ENCODE measurements around the gene OVCH2. TPM values are rescaled to one million over a fixed set of nuclear protein-coding genes. Genes with fewer than 3 reads are reported as not detected.

The OVCH2 gene
- total and polyA plus RNA-seq, 4 donors: not detected

DNA sequence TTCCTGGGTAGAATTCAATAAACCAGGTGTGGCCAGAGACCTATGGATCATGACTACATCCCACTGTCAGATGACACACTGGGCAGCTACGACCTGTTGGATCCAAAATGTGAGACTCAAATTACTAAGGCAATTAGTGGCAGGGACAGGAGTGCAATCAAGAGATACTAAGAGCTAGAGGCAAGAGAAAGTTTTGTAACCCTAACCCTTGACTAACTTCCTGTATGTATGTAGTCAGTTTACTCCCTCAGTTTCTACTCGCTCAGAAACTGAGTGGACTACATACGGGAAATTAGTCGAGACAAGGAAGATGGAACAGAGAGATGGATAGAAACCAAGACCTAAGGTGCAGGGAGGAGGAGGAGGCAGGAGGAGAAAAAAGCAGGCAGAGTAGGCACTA lies 35.6 kb downstream of the OVCH2 start:
- Histone ChIP-seq H3K9me3 (ENCODE audit: control insufficient read depth in 4 of 4, low read length in 3 of 4) (no peaks in the 10 kb centered on the region), H3K36me3 (ENCODE audit: control insufficient read depth in 4 of 4, insufficient read depth in 3 of 4, low read depth in 1 of 4, low read length in 3 of 4) (peaks cover 0 to 8% (median 0%) of the 10 kb centered on the region in 4 donors), H3K9ac (ENCODE audit: low read depth in 1 of 2, low read length in 2 of 2) (no peak overlapping the region), H3K27me3 (ENCODE audit: control insufficient read depth in 4 of 4, insufficient read depth in 4 of 4, low read length in 3 of 4) (no peaks in the 10 kb centered on the region), H3K4me1 (ENCODE audit: control insufficient read depth in 4 of 4, insufficient read depth in 4 of 4, low read length in 3 of 4) (peaks cover 0 to 14% (median 7%) of the 10 kb centered on the region in 4 donors), H3K27ac (ENCODE audit: low read depth in 1 of 2, low read length in 2 of 2) (no peak overlapping the region), H3K4me3 (ENCODE audit: low read depth in 1 of 3, low read length in 3 of 3) (no peak overlapping the region)
- 68% methylated on average over 4 of the region's 4 CpGs for WGBS
- TF ChIP-seq YY1 (IDR thresholded peaks at IDR 0.05) (no peak), RAD21 (IDR thresholded peaks at IDR 0.05) (no peak)
- no peak for DNase-seq (ENCODE audit: low spot score)

- no peak for DNase-seq (ENCODE audit: low spot score)
- no peak overlapping the region for H3K27ac ChIP-seq (ENCODE audit: low read depth in 1 of 2, low read length in 2 of 2)
- H3K9ac ChIP-seq (ENCODE audit: low read depth in 1 of 2, low read length in 2 of 2): no peak overlapping the region
- TF ChIP-seq HNF4G (IDR thresholded peaks at IDR 0.05) (no peak), RAD21 (IDR thresholded peaks at IDR 0.05) (no peak), JUND (IDR thresholded peaks at IDR 0.05) (no peak), FOXA2 (IDR thresholded peaks at IDR 0.05) (no peak), NR2F2 (IDR thresholded peaks at IDR 0.05) (no peak), HNF4A (conservative IDR thresholded peaks at IDR 0.05) (no peak), RXRA (IDR thresholded peaks at IDR 0.05) (no peak), TAF1 (conservative IDR thresholded peaks at IDR 0.05) (no peak), YY1 (IDR thresholded peaks at IDR 0.05) (no peak), SP1 (IDR thresholded peaks at IDR 0.05) (no peak), GABPA (IDR thresholded peaks at IDR 0.05 in 1 of 2, conservative IDR thresholded peaks at IDR 0.05 in 1 of 2) (no peak), REST (IDR thresholded peaks at IDR 0.05) (no peak), FOXA1 (IDR thresholded peaks at IDR 0.05) (no peak)
- TF ChIP-seq, protein P1, sequence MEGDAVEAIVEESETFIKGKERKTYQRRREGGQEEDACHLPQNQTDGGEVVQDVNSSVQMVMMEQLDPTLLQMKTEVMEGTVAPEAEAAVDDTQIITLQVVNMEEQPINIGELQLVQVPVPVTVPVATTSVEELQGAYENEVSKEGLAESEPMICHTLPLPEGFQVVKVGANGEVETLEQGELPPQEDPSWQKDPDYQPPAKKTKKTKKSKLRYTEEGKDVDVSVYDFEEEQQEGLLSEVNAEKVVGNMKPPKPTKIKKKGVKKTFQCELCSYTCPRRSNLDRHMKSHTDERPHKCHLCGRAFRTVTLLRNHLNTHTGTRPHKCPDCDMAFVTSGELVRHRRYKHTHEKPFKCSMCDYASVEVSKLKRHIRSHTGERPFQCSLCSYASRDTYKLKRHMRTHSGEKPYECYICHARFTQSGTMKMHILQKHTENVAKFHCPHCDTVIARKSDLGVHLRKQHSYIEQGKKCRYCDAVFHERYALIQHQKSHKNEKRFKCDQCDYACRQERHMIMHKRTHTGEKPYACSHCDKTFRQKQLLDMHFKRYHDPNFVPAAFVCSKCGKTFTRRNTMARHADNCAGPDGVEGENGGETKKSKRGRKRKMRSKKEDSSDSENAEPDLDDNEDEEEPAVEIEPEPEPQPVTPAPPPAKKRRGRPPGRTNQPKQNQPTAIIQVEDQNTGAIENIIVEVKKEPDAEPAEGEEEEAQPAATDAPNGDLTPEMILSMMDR (IDR thresholded peaks at IDR 0.05; ENCODE audit: low read depth, low read length, missing input control): no peak
- 83% methylated on average over 5 of the region's 5 CpGs for WGBS
- H3K4me1 ChIP-seq (ENCODE audit: control insufficient read depth in 4 of 4, insufficient read depth in 4 of 4, low read length in 3 of 4): peaks cover 0 to 16% (median 7%) of the 10 kb centered on the region in 4 donors
- no peak overlapping the region for H3K4me3 ChIP-seq (ENCODE audit: low read depth in 1 of 3, low read length in 3 of 3)
- no peaks in the 10 kb centered on the region for H3K27me3 ChIP-seq (ENCODE audit: control insufficient read depth in 4 of 4, insufficient read depth in 4 of 4, low read length in 3 of 4)
- no peaks in the 10 kb centered on the region for H3K9me3 ChIP-seq (ENCODE audit: control insufficient read depth in 4 of 4, low read length in 3 of 4)
- peaks cover 0 to 8% (median 2%) of the 10 kb centered on the region in 4 donors for H3K36me3 ChIP-seq (ENCODE audit: control insufficient read depth in 4 of 4, insufficient read depth in 3 of 4, low read depth in 1 of 4, low read length in 3 of 4)
Observed at GRCh38 chr11:7668911-7669310, 37.4 kb downstream of the OVCH2 start.

DNA sequence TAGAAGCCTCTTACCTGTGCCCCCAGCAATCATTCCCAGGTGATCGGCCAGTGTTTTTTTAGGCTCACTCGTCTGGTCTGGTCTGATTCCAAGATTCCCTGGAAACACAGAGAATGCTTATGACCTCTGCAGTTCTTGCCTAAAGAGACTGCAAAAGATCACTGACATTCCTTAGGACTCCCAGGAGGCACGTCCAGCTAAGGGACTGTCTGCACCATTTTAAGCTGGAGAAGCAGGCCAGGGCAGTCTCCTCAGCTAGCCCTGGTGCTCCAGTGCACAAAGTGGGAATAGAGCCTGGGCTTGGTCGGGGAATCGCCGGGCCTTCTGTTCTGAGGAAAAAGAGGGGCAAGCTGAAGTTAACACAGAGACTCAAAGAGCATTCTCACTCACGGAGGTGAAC lies 37.8 kb downstream of the OVCH2 start:
- Histone ChIP-seq H3K36me3 (ENCODE audit: control insufficient read depth in 4 of 4, insufficient read depth in 3 of 4, low read depth in 1 of 4, low read length in 3 of 4) (peaks cover 0 to 8% (median 2%) of the 10 kb centered on the region in 4 donors), H3K9ac (ENCODE audit: low read depth in 1 of 2, low read length in 2 of 2) (no peak overlapping the region), H3K4me3 (ENCODE audit: low read depth in 1 of 3, low read length in 3 of 3) (no peak overlapping the region), H3K27me3 (ENCODE audit: control insufficient read depth in 4 of 4, insufficient read depth in 4 of 4, low read length in 3 of 4) (no peaks in the 10 kb centered on the region), H3K4me1 (ENCODE audit: control insufficient read depth in 4 of 4, insufficient read depth in 4 of 4, low read length in 3 of 4) (peaks cover 0 to 12% (median 5%) of the 10 kb centered on the region in 4 donors), H3K27ac (ENCODE audit: low read depth in 1 of 2, low read length in 2 of 2) (no peak overlapping the region), H3K9me3 (ENCODE audit: control insufficient read depth in 4 of 4, low read length in 3 of 4) (no peaks in the 10 kb centered on the region)
- WGBS: 84% methylated on average over 7 of the region's 7 CpGs
- no peak for DNase-seq (ENCODE audit: low spot score)
- TF ChIP-seq ZBTB33 (IDR thresholded peaks at IDR 0.05) (no peak), REST (IDR thresholded peaks at IDR 0.05) (no peak), TAF1 (conservative IDR thresholded peaks at IDR 0.05) (no peak), HNF4A (conservative IDR thresholded peaks at IDR 0.05) (no peak), YY1 (IDR thresholded peaks at IDR 0.05) (no peak), HNF4G (IDR thresholded peaks at IDR 0.05) (no peak), FOXA1 (IDR thresholded peaks at IDR 0.05) (no peak), GABPA (IDR thresholded peaks at IDR 0.05 in 1 of 2, conservative IDR thresholded peaks at IDR 0.05 in 1 of 2) (no peak), SP1 (IDR thresholded peaks at IDR 0.05) (no peak), ATF3 (IDR thresholded peaks at IDR 0.05) (no peak)
